Neural cell (in vitro differentiated cells): ENCODE measurements around the gene CHST11.

Experiments used
- CTCF ChIP-seq: fragments of 450-650 bp; IDR thresholded peaks from 2 replicates; pipeline ENCODE4 v1.5.1; 2014; ENCODE audit warnings: antibody characterized with exemption, mild to moderate bottlenecking, moderate library complexity; ENCODE audit not compliant: poor library complexity, severe bottlenecking
- RAD21 ChIP-seq: fragments of 450-650 bp; conservative IDR thresholded peaks from 2 replicates; pipeline ENCODE4 v1.6.1; 2014; ENCODE audit warnings: antibody characterized with exemption, mild to moderate bottlenecking, moderate library complexity
- SMC3 ChIP-seq: fragments of 450-650 bp; conservative IDR thresholded peaks from 2 replicates; pipeline ENCODE4 v1.6.1; 2014; ENCODE audit warnings: antibody characterized with exemption, mild to moderate bottlenecking, moderate library complexity; ENCODE audit not compliant: poor library complexity

- TF ChIP-seq CTCF: no peak
- TF ChIP-seq SMC3: no peak
- no peak for TF ChIP-seq RAD21
These were observed 344.3 kb downstream of the CHST11 start for GRCh38 chr12:104801005-104801404.
